HG02981 (cell line): ENCODE data around the gene PDE11A.
A peak's percentile ranks its signal among the peaks of the same experiment; 100 is the strongest.
"Not testable (repeated sequence)": the region's sequence is repeated elsewhere in the genome, so short reads cannot be mapped to it uniquely, and the experiment has no call there.

ENCODE experiments used
- ATAC-seq: cut with Tn5 transposase; IDR thresholded peaks from one replicate; pipeline ENCODE4 v1.9.1; 2021; ENCODE audit warnings: mild to moderate bottlenecking, moderate library complexity; ENCODE audit not compliant: unreplicated experiment

The PDE11A gene

DNA sequence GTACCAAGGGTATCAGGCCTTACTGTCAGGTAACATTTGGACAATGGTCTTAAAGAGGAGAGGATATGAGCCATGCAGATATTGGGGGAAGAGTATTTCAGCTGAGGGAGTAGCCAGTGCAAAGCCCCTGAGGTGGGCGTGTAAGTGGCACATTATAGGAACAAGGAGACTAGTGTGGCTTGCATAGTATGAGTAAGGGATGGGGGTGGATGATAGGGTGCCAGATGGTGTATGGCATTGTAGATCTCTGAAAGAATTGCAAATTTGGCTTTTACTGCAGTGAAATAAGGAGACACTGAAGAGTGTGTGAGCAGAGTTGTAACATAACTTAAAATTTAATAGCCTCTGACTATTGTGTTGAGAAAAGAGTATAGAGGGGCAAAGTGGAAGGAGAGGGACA, 244.0 kb downstream of the PDE11A start:
- no peak for ATAC-seq

DNA sequence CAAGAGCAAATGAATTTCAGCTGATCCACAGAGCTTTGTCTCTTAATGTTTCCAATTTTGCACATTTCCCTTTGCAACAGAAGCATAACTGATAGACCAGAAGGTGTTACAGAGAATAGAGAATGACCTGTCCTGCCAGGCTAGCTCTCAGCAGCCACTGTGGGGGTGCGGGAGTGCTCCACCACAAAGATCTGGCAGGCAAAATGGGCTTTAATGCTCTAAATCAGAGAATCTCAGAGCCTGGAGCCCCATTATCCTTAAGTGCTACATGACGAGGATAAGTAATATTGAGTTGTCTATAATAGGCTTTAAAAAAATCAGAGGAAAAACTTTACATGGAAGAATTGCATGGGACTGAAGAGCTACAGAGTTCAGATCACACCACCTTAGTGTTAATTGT, 245.7 kb downstream of the PDE11A start:
- ATAC-seq, result no peak

DNA sequence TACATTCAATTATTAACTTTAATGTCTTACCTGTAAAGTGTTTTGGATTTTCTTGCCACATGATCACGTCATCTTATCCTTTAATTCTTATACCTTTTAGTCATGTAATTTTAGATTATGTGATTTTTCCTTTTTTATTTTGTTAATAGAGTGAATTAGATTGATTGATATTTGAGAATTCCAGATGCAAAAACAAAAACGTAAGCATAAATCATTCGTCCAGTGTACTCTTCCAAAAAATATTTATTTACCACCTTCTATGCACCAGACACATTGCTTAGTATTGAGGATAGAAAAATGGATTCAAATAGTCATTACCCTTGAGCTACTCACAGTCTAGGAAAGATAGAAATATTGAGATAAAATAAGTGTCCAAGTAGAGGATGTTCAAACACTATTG, 249.6 kb downstream of the PDE11A start:
- ATAC-seq, result no peak

DNA sequence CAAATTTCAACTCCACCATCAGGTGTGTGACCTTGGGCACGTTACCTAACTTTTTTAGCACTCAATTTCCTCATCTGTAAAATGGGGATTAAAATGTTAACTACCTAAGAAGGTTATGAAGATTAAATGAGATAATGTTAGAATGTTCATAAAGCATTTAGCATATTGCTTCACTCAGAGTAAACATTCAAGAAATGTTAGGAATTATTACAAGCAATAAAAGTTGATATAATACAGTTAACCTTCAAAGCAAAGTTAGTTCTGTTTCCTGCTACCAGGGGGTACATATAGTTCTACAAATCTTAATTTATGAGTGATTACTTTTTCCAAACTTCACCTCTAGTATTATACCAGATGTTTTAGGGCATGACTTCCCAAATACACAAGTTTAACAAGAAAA, 254.2 kb downstream of the PDE11A start:
- no peak for ATAC-seq

DNA sequence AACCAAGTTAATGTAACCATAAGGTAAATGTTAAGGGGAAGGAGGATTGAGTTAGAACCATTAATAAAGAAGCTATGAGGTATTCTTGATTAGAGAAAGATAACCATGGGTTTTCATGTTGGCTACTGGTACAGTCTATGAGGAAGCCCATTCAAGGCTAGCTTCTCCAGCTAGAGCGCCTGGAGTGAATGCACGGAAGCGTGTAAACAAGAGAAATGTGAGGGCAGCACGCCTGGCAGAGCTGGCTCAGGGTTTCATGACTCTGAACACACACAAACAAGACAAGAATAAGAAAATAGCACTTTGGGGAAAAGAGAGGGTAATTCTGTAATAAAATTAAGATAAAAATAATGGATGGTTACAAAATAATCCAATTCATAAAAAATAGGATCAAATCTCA, 255.3 kb downstream of the PDE11A start:
- ATAC-seq, result no peak

DNA sequence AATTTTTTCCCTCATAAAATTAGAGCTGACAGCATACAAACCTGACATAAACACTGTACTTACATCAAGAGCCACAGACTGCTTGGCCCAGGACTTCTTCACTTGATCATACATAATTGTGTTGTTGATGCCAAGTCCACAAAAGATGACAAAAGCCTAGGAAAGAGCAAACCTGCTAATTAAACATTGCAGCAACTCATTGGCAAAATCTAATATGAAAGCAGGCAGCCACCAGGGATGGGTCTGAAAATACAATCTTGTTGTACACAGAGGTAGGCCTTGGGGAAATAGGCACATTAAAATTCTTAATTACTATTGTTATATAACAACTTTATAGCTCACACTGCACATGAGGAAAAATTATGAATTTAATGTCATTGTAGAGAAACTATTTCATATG, 255.8 kb downstream of the PDE11A start:
- no peak for ATAC-seq

DNA sequence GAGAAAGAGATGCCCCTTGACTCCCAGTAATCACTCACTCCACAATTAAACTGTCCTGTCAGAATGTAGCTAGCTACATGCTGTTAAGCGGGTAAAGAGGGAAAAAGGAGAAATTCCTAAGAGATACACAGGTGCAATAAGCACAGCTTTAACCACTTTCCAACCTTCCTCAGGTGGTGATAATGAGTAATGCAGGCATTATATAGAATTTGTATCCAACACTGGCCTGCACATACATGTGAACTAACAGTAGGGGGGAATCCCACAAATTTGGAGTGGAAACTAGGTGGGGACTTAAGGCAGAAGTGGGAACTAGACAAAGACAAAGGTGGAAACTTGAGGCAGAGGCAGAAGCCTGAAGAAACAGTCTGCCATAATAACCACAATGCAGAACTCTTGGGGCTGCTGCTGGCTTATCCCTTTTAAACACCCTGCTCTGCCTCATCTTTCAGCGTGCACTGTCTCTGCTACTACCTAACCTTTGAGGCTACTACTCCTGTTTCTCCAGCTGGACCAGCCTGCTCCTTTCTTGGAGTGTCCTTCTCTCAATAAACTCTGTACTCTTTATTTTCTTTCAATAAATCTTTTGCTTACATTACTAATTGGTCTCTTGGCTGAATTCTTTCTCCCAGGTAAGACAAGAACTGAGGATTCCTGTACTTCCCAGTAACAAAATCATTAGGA, 259.7 kb downstream of the PDE11A start:
- no peak for ATAC-seq

DNA sequence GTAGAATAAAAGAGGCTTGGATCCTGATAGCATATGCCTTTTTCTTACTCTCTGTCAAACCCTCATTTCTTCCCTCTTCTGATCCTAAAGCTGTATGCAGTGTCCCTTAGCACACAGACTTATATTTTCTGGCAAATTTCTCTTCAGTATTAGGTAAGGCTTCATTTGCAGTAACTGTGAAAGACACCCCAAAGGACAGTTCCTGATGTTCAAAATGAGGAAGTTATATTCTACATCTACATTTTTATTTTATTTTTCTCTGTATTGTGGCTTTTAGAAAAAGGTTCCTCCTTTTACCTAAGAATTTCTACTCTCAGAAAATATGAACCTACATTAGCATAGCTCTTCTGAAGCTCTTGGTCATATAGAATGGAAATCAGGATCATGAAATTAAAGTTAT, 261.7 kb downstream of the PDE11A start:
- no peak for ATAC-seq

DNA sequence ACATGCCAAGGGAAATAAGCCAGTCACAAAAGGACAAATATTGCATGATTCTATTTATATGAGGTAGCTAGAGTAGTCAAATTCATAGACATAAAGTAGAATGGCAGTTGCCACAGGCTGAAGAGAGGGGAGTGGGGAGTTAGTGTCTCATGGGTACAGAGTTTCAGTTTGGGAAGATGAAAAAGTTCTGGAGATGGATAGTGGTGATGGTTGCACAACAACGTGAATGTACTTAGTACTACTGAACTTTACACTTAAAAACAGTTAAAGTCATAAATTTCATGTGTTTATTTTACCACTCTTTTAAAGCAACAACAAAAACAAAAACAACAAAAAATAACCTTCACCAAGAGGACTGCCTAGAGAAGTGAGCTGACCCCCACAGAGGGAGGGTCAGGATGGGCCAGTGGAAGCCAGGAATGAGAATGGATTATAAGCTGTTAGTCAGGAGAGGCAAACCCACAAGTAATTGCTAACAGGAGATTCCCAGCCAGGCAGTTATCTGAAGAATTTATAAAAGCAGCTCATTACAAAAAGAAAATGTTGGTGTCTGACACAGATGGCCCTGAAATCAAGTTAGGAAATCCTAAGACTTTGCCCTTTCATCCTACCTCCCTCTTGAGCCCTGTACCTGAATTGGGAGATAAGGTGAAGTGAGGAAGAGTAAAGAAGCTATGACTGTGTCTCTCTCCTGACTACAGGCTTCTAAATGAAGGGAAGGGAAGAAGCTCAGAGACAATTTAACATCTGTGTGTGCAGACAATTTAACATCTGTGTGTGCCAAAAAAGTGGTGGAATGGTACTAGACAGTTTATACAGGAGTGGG, 263.4 kb downstream of the PDE11A start:
- ATAC-seq, result no peak

DNA sequence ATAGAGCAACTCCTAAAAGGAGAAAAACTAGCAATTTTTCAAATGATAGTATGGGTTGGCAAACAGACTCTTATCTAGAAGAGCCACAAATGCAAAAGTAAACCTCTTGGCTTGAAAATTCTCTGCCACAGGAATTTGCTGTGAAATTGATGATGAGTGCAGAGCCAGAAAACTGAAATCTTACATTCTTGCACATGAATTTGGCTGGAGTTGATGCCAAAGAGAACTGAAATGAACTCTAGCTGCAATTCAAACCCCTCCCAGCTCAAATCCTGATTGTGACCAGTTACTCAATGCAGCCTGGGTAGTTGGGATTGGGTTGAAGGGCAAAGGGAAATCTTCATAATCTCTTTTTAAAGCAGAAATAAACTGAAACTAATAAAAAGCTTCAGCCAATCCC, 266.6 kb downstream of the PDE11A start:
- ATAC-seq, result no peak

DNA sequence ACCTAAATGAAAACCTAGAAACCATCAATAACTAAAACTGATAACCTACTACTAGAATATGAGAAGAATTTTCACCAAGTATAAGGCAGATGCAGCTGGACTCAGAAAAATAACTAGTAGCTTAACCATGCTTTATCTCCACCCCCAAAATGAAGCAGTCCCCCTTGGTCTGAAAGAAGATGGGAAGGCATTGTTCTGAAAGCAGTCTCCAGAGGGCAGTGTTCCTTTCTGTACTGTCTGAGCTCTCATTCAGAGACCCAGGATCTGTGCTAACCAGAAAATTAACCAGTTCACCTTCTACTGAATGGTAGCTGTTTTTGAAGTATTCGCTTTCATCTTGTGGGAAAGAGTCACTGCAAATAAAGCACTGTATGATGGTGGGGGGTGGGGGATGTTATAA, 273.0 kb downstream of the PDE11A start:
- no peak for ATAC-seq

DNA sequence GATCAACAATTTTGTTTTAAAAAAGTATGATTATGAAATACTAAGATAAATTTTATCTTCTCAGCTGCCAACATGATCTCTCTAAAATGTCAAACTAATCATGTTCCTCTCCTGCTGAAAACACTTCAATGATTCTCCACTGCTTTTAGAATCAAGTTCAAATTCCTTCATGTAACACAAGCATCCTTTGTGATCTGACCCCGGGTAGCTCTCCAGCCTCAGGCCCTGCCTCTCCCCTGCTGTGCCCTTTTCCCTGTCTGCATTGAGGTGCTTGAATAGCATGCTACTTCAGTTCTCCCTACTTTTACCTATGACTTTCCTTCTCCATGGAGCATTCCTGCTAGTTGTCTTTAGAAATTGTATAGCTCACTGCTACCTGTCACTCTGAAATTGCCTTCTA, 274.8 kb downstream of the PDE11A start:
- ATAC-seq, result no peak

DNA sequence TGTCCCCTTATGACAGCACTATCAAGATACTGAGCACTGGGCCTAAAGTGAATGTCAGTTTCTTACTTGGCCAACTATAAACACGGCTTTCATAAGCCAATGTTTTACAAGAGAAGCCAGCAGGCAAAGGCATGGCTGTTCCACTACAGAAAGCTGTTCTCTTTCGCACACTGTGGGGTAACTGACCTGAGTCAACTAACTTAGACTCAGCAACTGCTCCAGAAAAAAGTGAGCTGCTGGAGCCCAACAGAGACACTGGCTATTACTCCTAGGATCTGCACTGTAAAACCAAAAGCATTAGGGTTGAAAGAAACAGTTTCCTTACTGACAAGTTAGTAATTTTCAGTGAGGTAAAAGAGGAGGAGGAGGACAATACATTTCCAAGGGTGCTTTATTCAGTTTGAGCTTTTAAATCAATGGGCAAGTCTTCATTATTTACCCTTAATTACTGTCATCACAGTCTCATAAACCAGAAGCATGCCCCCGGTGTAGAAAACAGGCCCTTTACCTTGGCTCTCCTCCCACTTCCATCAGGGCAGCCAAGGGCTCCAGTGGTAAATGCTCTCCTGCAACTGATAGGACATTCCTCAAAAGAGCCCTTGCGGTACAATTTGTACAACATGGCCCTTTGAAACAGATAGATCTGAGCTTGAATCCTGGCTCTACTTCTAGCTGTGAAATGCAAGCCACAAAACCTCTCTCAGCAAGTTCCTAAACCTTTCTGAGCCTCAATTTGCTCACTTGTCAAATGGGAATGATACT, 275.7 kb downstream of the PDE11A start:
- ATAC-seq, result no peak

DNA sequence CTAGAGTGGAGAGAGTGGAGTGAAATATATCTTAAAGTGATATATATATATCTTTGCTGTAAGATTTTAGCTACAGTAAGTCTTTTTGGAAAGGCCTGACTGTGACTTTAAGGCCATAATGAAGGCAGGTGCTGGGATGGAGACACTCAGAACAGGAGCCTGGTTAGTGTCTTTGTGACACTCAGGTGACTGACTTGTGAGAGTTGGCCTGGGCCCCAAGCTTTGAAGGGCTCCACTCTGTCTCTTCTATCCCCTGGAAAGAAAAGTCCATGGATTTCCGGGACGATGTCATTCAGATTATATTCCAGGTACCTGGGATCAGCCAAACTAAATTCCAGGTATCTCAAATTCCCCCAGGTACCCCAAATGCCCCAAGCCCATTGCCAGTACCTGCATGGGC, 276.6 kb downstream of the PDE11A start:
- no peak for ATAC-seq

DNA sequence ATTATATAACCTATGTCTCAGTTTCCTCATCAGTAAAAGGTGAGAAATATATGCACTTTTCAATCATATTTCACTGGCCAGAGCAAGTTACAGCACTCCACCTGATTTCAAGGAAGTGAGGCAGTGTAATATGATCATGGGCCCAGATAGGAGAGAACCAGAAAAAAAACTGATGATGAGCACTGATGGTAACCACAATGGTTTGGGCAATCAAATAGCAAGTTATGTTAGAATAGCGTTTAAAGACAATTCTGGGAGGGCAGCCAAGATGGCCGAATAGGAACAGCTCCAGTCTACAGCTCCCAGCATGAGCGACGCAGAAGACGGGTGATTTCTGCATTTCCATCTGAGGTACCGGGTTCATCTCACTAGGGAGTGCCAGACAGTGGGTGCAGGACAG, 287.4 kb downstream of the PDE11A start:
- ATAC-seq, result not testable (repeated sequence)

DNA sequence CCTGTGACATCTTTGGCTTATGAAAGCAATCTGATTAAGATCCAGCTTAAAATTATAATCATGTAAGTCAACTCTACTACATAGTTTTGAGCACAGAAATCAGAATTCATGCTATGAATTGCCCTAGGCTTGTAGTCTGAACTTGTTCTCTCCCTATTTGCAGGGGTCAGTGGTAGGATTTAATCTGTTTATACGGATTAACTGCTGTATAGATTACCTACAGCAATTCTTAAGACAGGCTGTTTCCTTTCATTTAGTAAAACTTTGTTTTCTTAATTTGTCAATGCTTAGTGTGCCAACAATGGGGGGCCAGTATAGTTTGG, 287.9 kb downstream of the PDE11A start:
- no peak for ATAC-seq

DNA sequence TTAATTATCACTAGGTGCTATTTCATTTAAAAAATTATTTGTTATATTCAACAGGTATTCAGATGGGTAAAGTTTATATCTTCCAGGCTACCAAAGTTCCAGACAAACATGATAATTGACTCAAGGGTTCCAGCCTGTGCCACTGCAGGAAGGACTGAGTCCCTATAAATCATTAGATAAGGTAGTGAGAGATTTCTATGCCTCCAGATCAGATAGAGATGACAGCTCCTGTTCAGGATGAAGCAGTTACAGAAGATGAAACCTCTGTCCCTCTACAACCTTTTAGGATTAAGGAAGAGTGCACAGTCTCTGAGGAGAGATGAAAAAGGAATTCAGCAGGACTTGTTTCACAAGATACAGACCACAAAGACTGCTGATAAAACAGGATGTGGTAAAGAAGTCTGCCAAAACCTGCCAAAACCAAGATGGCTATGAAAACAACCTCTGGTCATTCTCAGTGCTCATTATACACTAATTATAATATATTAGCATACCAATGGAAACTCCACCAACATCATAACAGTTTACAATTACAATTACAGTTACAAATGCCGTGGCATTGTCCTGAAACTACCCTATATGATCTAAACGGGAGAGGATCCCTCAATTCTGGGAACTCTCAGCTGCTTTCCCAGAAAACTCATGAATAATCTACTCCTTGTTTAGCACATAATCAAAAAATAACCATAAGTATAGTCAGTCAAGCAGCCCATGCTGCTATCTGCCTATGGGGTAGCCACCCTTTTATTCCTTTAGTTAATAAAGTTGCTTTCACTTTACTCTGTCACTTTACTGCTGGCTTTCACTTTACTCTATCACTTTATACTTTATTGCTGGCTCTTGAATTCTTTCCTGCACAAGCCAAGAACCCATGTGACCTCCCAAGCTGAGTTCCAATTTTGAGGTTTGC, 288.5 kb downstream of the PDE11A start:
- ATAC-seq, result peak; percentile 92

DNA sequence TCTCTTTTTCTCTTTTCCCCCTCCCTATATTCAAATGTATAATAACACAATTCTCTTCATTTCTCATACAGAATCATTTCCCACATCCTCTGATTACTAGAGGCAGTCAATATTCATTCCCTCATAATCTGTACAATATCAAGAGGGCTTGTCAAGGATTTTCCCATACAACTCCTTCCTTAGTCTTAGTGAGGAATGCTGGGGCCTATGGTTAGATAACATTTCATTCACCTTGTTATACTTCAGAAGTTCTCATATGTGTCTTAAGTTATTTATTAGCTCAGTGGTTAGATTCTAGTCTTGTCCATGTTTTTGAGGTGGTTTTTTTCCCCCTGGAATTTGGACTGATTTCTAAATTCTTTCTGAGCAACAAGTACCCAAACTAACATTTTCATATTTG, 289.5 kb downstream of the PDE11A start:
- no peak for ATAC-seq

DNA sequence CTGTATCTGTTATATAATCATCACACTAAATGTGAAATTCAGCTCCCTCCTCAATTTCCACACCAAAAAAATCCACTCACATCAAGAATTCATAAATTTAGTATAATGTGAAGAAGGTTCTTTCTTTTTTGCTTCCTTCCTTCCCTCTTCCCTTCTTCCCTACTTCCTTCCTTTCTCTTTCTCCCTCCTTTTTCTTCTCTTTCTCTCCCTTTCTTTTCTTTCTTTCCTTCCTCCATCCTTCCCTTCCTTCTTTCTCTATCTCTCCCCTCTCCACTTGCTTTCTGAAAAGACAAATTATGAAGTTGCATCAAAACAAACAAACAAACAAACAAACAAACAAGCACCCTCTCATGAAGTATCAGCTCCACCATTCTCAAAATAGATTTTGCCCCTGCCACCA, 290.0 kb downstream of the PDE11A start:
- ATAC-seq, result no peak

DNA sequence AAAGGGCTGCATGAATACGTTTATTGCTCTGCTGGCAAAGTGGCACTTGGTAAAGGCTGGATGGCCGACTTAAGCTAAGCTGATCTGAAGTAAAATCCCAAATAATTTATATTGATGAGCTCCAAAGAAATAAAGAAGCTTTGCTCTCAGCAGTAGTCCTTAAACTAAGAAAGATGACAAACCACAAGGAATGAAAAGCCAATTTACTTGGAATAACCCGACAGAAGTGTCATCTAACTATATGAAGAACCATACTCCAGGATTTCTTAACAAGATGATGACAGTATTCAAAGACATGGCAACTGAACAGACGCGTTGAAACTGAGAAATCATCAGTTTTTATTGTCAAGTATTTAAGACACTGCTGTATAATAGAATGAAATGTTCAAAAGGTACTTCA, 294.1 kb downstream of the PDE11A start:
- no peak for ATAC-seq

DNA sequence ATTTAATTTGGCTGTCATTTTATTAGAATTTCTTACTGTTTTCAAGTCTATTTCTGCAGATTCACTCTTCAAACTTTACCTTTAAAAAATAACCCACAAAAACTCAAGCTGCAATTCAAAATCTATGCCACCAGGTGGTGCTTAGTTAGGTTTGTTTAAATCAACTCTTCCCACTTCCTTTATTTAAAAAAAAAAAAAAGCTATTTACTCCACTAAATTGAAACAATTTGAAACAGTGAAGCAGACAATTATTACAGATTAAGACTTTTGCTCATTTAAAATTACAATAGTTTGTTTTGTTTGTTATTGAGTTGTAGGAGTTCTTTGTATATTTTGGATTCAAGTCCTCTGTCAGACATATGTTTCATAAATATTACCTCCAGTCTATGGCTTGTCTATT, 300.0 kb downstream of the PDE11A start:
- ATAC-seq, result no peak
